HEK293 (cell line): ENCODE data around the gene PITX1.

ENCODE experiments used
- CTCF ChIA-PET: fragments of 350-600 bp; formaldehyde crosslinking; extraction: SDS; loops from one replicate; lab custom pipeline; 2021; ENCODE audit warnings: antibody characterized with exemption; lab: Yijun Ruan, JAX
- POLR2A ChIA-PET: fragments of 300-600 bp; formaldehyde crosslinking; extraction: SDS; loops from one replicate; lab custom pipeline; 2020; ENCODE audit warnings: antibody characterized with exemption, inconsistent platforms; lab: Yijun Ruan, JAX
- H3K27ac ChIP-seq: fragments of 200-500 bp; sonication (Bioruptor generic); 2 replicates; pipeline ENCODE4 v1.5.1; 2014; ENCODE audit warnings: low read depth, low read length, control low read depth, inconsistent platforms; ENCODE audit errors: extremely low read depth
- H3K36me3 ChIP-seq, 2 experiments: fragments of 200-500 bp in 1 of 2; sonication (Bioruptor generic) in 1 of 2; 1 replicate in 1 of 2; 2 replicates in 1 of 2; pipeline ENCODE4 v1.5.1; 2014 to 2017; ENCODE audit warnings: inconsistent platforms in 2 of 2, low read length in 2 of 2; ENCODE audit not compliant: control insufficient read depth in 2 of 2, insufficient read depth in 1 of 2
- H3K4me1 ChIP-seq: fragments of 200-500 bp; sonication (Bioruptor generic); 2 replicates; pipeline ENCODE4 v1.5.1; 2014; ENCODE audit warnings: mild to moderate bottlenecking, low read length, inconsistent platforms; ENCODE audit not compliant: control insufficient read depth, insufficient read depth
- H3K4me3 ChIP-seq: 2 replicates; pipeline ENCODE4 v1.5.1; 2011; ENCODE audit warnings: low read depth, mild to moderate bottlenecking, control low read depth, low read length, moderate library complexity
- H3K9me3 ChIP-seq: fragments of 200-500 bp; sonication (Bioruptor generic); 2 replicates; pipeline ENCODE4 v1.5.1; 2014; ENCODE audit warnings: low read depth, low read length, inconsistent platforms; ENCODE audit not compliant: control insufficient read depth, insufficient read depth
- FEZF1 ChIP-seq: fragments of 450-650 bp; formaldehyde crosslinking; IDR thresholded peaks from 2 replicates; pipeline ENCODE4 v1.5.1; 2016; ENCODE audit warnings: missing biosample characterization, missing genetic modification characterization
- GLIS1 ChIP-seq: fragments of 450-650 bp; formaldehyde crosslinking; IDR thresholded peaks from 2 replicates; pipeline ENCODE4 v1.5.1; 2016; ENCODE audit warnings: missing biosample characterization, missing genetic modification characterization
- HOXD13 ChIP-seq: sonication (generic); formaldehyde crosslinking; IDR thresholded peaks from 2 replicates; pipeline ENCODE4 v1.8.0; 2022; ENCODE audit warnings: missing genetic modification reagents, borderline replicate concordance
- KLF9 ChIP-seq: fragments of 450-650 bp; formaldehyde crosslinking; IDR thresholded peaks from 2 replicates; pipeline ENCODE4 v1.5.1; 2016; ENCODE audit warnings: missing biosample characterization, missing genetic modification characterization, low read depth
- YY1 ChIP-seq: fragments of 450-650 bp; formaldehyde crosslinking; IDR thresholded peaks from 2 replicates; pipeline ENCODE4 v1.5.1; 2018; ENCODE audit warnings: missing biosample characterization, missing genetic modification characterization
- ZBTB20 ChIP-seq: fragments of 450-650 bp; formaldehyde crosslinking; IDR thresholded peaks from 2 replicates; pipeline ENCODE4 v1.5.1; 2016; ENCODE audit warnings: missing biosample characterization, missing genetic modification characterization
- ZBTB8A ChIP-seq: fragments of 450-650 bp; formaldehyde crosslinking; IDR thresholded peaks from 2 replicates; pipeline ENCODE4 v1.5.1; 2016; ENCODE audit warnings: missing biosample characterization, missing genetic modification characterization
- ZFP37 ChIP-seq: fragments of 450-650 bp; formaldehyde crosslinking; IDR thresholded peaks from 2 replicates; pipeline ENCODE4 v1.5.1; 2016; ENCODE audit warnings: missing biosample characterization, missing genetic modification characterization
- ZNF133 ChIP-seq: fragments of 450-650 bp; formaldehyde crosslinking; IDR thresholded peaks from 2 replicates; pipeline ENCODE4 v1.5.1; 2016; ENCODE audit warnings: missing biosample characterization, missing genetic modification characterization
- ZNF350 ChIP-seq: fragments of 450-650 bp; formaldehyde crosslinking; IDR thresholded peaks from 2 replicates; pipeline ENCODE4 v1.5.0; 2017; ENCODE audit warnings: missing biosample characterization, mild to moderate bottlenecking, missing genetic modification characterization
- ZNF366 ChIP-seq: fragments of 450-650 bp; formaldehyde crosslinking; conservative IDR thresholded peaks from 2 replicates; pipeline ENCODE4 v1.5.1; 2016; ENCODE audit warnings: missing biosample characterization, missing genetic modification characterization
- ZNF391 ChIP-seq: fragments of 450-650 bp; formaldehyde crosslinking; IDR thresholded peaks from 2 replicates; pipeline ENCODE4 v1.5.1; 2016; ENCODE audit warnings: low read depth, missing biosample characterization, missing genetic modification characterization, borderline replicate concordance
- ZNF473 ChIP-seq: fragments of 450-650 bp; formaldehyde crosslinking; IDR thresholded peaks from 2 replicates; pipeline ENCODE4 v1.5.1; 2017; ENCODE audit warnings: missing biosample characterization, missing genetic modification characterization
- ZNF48 ChIP-seq: fragments of 450-650 bp; formaldehyde crosslinking; IDR thresholded peaks from 2 replicates; pipeline ENCODE4 v1.5.1; 2016; ENCODE audit warnings: missing biosample characterization, missing genetic modification characterization
- ZNF560 ChIP-seq: fragments of 450-650 bp; formaldehyde crosslinking; IDR thresholded peaks from 2 replicates; pipeline ENCODE4 v1.5.1; 2017; ENCODE audit warnings: missing biosample characterization, missing genetic modification characterization, borderline replicate concordance
- ZNF621 ChIP-seq: fragments of 450-650 bp; formaldehyde crosslinking; IDR thresholded peaks from 2 replicates; pipeline ENCODE4 v1.5.1; 2017; ENCODE audit warnings: missing biosample characterization, missing genetic modification characterization
- ZNF768 ChIP-seq: fragments of 450-650 bp; formaldehyde crosslinking; IDR thresholded peaks from 2 replicates; pipeline ENCODE4 v1.5.1; 2018; ENCODE audit warnings: missing biosample characterization, mild to moderate bottlenecking, missing genetic modification characterization
- ZNF791 ChIP-seq: fragments of 450-650 bp; formaldehyde crosslinking; IDR thresholded peaks from 2 replicates; pipeline ENCODE4 v1.5.1; 2016; ENCODE audit warnings: missing biosample characterization, missing genetic modification characterization
- ZNF830 ChIP-seq: fragments of 450-650 bp; IDR thresholded peaks from 2 replicates; pipeline ENCODE4 v1.5.0; 2018; ENCODE audit warnings: missing biosample characterization, missing genetic modification characterization, low read depth, mild to moderate bottlenecking, moderate library complexity
- TF ChIP-seq, protein P1 (sequence below): fragments of 450-650 bp; formaldehyde crosslinking; IDR thresholded peaks from 2 replicates; pipeline ENCODE4 v1.5.1; 2016; ENCODE audit warnings: missing biosample characterization, missing genetic modification characterization, low read depth
- TF ChIP-seq, protein P2 (sequence below): fragments of 450-650 bp; formaldehyde crosslinking; IDR thresholded peaks from 2 replicates; pipeline ENCODE4 v1.5.1; 2017; ENCODE audit warnings: missing biosample characterization, missing genetic modification characterization
- TF ChIP-seq, protein P3 (sequence below): fragments of 450-650 bp; formaldehyde crosslinking; conservative IDR thresholded peaks from 2 replicates; pipeline ENCODE4 v1.5.1; 2016; ENCODE audit warnings: low read depth, missing biosample characterization, missing genetic modification characterization
- TF ChIP-seq, protein P4 (sequence below): fragments of 450-650 bp; IDR thresholded peaks from 2 replicates; pipeline ENCODE4 v1.5.1; 2018; ENCODE audit warnings: missing biosample characterization, mild to moderate bottlenecking, missing genetic modification characterization
- TF ChIP-seq, protein P5 (sequence below): fragments of 450-650 bp; formaldehyde crosslinking; IDR thresholded peaks from 2 replicates; pipeline ENCODE4 v1.5.1; 2017; ENCODE audit warnings: missing biosample characterization, missing genetic modification characterization

PITX1 gene

DNA sequence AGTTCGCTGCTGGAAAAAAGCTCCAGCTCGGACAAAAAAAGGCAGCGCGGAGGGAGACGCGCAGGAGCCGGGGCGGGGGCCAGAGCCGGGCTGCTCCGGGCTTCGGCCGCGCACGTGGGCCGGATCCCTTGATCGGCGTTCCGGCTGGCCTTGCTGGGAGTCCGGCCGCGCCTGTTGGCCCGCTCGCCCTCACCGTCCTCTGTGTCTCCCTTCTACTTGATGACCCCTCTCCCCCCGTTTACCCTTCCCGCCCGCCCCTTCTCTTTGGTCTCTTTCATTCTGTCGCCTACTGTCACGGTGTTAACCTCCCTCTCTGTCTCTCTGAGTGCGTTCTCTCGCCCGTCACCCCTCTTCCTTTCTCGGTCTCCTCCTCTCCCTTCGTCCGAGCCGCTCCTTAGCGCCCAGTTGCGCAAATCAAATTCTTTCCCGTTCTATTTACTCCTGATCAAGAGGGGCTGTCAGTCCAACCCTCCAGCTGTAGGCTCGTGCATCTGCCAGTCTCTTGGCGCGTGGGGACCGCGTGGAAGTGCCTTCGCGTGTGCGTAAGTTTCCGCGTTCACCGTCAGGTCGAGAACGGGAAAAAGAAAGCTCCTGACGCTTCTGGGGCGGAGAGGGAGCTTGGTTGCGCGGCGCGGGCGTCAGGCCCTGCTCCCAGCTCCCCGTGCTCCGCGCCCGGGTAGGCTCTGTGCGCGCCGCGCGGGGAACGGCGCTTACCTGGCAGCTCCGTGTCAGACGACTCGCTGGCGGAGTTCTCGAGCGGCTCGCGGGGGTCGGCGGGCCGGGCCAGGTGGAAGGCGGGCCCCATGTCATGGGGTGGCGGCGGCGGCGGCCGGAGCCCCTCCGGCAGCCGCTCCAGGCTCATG is 798 bp downstream of the PITX1 start:
- peak overlapping the region; percentile 56 for H3K4me3 ChIP-seq
- peaks cover 13% of the 10 kb centered on the region for H3K4me1 ChIP-seq
- ChIA-PET CTCF (interaction anchor here (0.9 kb wide), 1 partner anchor 76 kb away, joined by 3 read pairs; no protein-coding TSS in a partner anchor), POLR2A (interaction anchor here (1.1 to 2.2 kb wide), 3 partner anchors 8 to 158 kb away, joined by 3 to 6 read pairs (median 4); partner anchors contain the start of gene PCBD2)
- no peaks in the 10 kb centered on the region for H3K9me3 ChIP-seq
- peak overlapping the region; percentile 96 for H3K27ac ChIP-seq
- peaks cover 4 to 28% of the 10 kb centered on the region in 2 experiments; a peak in 2 of 3 replicates for H3K36me3 ChIP-seq
- 0 out of 2 replicates have a peak, but pooled peaks have one; percentile 23 for TF ChIP-seq ZNF391 (tag by site-specific recombination)
- TF ChIP-seq, protein P1, sequence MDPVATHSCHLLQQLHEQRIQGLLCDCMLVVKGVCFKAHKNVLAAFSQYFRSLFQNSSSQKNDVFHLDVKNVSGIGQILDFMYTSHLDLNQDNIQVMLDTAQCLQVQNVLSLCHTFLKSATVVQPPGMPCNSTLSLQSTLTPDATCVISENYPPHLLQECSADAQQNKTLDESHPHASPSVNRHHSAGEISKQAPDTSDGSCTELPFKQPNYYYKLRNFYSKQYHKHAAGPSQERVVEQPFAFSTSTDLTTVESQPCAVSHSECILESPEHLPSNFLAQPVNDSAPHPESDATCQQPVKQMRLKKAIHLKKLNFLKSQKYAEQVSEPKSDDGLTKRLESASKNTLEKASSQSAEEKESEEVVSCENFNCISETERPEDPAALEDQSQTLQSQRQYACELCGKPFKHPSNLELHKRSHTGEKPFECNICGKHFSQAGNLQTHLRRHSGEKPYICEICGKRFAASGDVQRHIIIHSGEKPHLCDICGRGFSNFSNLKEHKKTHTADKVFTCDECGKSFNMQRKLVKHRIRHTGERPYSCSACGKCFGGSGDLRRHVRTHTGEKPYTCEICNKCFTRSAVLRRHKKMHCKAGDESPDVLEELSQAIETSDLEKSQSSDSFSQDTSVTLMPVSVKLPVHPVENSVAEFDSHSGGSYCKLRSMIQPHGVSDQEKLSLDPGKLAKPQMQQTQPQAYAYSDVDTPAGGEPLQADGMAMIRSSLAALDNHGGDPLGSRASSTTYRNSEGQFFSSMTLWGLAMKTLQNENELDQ (tag by site-specific recombination): no peak
- no peak for TF ChIP-seq ZNF768
- 0 out of 2 replicates have a peak, but pooled peaks have one; percentile 12 for TF ChIP-seq KLF9 (tag by site-specific recombination)
- TF ChIP-seq ZNF133: no peak
- no peak for TF ChIP-seq YY1 (tag by site-specific recombination)
- peak; percentile 63 for TF ChIP-seq ZNF366
- TF ChIP-seq ZNF791 (tag by site-specific recombination): no peak
- TF ChIP-seq ZBTB8A (tag by site-specific recombination): peak; percentile 67
- TF ChIP-seq, protein P2, sequence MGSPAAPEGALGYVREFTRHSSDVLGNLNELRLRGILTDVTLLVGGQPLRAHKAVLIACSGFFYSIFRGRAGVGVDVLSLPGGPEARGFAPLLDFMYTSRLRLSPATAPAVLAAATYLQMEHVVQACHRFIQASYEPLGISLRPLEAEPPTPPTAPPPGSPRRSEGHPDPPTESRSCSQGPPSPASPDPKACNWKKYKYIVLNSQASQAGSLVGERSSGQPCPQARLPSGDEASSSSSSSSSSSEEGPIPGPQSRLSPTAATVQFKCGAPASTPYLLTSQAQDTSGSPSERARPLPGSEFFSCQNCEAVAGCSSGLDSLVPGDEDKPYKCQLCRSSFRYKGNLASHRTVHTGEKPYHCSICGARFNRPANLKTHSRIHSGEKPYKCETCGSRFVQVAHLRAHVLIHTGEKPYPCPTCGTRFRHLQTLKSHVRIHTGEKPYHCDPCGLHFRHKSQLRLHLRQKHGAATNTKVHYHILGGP (tag by site-specific recombination): no peak
- TF ChIP-seq, protein P3, sequence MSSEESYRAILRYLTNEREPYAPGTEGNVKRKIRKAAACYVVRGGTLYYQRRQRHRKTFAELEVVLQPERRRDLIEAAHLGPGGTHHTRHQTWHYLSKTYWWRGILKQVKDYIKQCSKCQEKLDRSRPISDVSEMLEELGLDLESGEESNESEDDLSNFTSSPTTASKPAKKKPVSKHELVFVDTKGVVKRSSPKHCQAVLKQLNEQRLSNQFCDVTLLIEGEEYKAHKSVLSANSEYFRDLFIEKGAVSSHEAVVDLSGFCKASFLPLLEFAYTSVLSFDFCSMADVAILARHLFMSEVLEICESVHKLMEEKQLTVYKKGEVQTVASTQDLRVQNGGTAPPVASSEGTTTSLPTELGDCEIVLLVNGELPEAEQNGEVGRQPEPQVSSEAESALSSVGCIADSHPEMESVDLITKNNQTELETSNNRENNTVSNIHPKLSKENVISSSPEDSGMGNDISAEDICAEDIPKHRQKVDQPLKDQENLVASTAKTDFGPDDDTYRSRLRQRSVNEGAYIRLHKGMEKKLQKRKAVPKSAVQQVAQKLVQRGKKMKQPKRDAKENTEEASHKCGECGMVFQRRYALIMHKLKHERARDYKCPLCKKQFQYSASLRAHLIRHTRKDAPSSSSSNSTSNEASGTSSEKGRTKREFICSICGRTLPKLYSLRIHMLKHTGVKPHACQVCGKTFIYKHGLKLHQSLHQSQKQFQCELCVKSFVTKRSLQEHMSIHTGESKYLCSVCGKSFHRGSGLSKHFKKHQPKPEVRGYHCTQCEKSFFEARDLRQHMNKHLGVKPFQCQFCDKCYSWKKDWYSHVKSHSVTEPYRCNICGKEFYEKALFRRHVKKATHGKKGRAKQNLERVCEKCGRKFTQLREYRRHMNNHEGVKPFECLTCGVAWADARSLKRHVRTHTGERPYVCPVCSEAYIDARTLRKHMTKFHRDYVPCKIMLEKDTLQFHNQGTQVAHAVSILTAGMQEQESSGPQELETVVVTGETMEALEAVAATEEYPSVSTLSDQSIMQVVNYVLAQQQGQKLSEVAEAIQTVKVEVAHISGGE (tag by site-specific recombination): 0 out of 2 replicates have a peak, but pooled peaks have one; percentile 25
- no peak for TF ChIP-seq ZNF830 (tag by site-specific recombination)
- TF ChIP-seq, protein P4, sequence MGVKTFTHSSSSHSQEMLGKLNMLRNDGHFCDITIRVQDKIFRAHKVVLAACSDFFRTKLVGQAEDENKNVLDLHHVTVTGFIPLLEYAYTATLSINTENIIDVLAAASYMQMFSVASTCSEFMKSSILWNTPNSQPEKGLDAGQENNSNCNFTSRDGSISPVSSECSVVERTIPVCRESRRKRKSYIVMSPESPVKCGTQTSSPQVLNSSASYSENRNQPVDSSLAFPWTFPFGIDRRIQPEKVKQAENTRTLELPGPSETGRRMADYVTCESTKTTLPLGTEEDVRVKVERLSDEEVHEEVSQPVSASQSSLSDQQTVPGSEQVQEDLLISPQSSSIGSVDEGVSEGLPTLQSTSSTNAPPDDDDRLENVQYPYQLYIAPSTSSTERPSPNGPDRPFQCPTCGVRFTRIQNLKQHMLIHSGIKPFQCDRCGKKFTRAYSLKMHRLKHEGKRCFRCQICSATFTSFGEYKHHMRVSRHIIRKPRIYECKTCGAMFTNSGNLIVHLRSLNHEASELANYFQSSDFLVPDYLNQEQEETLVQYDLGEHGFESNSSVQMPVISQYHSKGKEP: no peak
- peak; percentile 88 for TF ChIP-seq ZBTB20 (tag by site-specific recombination)
- TF ChIP-seq ZNF350 (tag by site-specific recombination): no peak
- TF ChIP-seq ZNF621 (tag by site-specific recombination): no peak
- TF ChIP-seq FEZF1: peak; percentile 47; the same call in 1 of the 2 replicates
- TF ChIP-seq GLIS1 (tag by site-specific recombination): no peak
- TF ChIP-seq ZNF560: no peak
- TF ChIP-seq ZNF473: no peak
- TF ChIP-seq HOXD13: no peak; the same call in 1 of the 2 replicates
- TF ChIP-seq ZFP37: peak; percentile 19; the same call in 1 of the 2 replicates
- no peak for TF ChIP-seq ZNF48
- TF ChIP-seq, protein P5, sequence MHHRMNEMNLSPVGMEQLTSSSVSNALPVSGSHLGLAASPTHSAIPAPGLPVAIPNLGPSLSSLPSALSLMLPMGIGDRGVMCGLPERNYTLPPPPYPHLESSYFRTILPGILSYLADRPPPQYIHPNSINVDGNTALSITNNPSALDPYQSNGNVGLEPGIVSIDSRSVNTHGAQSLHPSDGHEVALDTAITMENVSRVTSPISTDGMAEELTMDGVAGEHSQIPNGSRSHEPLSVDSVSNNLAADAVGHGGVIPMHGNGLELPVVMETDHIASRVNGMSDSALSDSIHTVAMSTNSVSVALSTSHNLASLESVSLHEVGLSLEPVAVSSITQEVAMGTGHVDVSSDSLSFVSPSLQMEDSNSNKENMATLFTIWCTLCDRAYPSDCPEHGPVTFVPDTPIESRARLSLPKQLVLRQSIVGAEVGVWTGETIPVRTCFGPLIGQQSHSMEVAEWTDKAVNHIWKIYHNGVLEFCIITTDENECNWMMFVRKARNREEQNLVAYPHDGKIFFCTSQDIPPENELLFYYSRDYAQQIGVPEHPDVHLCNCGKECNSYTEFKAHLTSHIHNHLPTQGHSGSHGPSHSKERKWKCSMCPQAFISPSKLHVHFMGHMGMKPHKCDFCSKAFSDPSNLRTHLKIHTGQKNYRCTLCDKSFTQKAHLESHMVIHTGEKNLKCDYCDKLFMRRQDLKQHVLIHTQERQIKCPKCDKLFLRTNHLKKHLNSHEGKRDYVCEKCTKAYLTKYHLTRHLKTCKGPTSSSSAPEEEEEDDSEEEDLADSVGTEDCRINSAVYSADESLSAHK: no peak
